HG02852 (cell line): Measurements from ENCODE around the gene FAIM2.

Source experiments
- ATAC-seq: cut with Tn5 transposase; IDR thresholded peaks from one replicate; pipeline ENCODE4 v1.9.1; 2021; ENCODE audit warnings: mild to moderate bottlenecking, moderate library complexity; ENCODE audit not compliant: unreplicated experiment

FAIM2 gene

GRCh38 chr12:49941556-49942511 lies 38.1 kb upstream of the FAIM2 start:
- no peak for ATAC-seq

- no peak for ATAC-seq
These were observed 36.0 kb upstream of the FAIM2 start for GRCh38 chr12:49939707-49940106.

GRCh38 chr12:49939307-49939706 lies 35.6 kb upstream of the FAIM2 start:
- no peak for ATAC-seq

GRCh38 chr12:49937639-49938300 lies 34.1 kb upstream of the FAIM2 start:
- no peak for ATAC-seq

- ATAC-seq = no peak
These were observed 33.2 kb upstream of the FAIM2 start for GRCh38 chr12:49936925-49937324.

- no peak for ATAC-seq
These were observed 30.8 kb upstream of the FAIM2 start for GRCh38 chr12:49934505-49934904.

GRCh38 chr12:49933796-49934195 lies 30.1 kb upstream of the FAIM2 start:
- ATAC-seq = no peak

GRCh38 chr12:49932533-49933130 lies 28.9 kb upstream of the FAIM2 start:
- no peak for ATAC-seq

- ATAC-seq = no peak
These were observed 28.3 kb upstream of the FAIM2 start for GRCh38 chr12:49932023-49932422.

- no peak for ATAC-seq
These were observed 27.0 kb upstream of the FAIM2 start for GRCh38 chr12:49930515-49931288.

GRCh38 chr12:49929581-49929980 lies 25.9 kb upstream of the FAIM2 start:
- no peak for ATAC-seq

- no peak for ATAC-seq
These were observed 24.8 kb upstream of the FAIM2 start for GRCh38 chr12:49928471-49928870.

GRCh38 chr12:49925433-49926204 lies 21.9 kb upstream of the FAIM2 start:
- ATAC-seq = no peak

GRCh38 chr12:49924628-49925246 lies 21.0 kb upstream of the FAIM2 start:
- ATAC-seq = no peak

GRCh38 chr12:49923880-49924556 lies 20.3 kb upstream of the FAIM2 start:
- ATAC-seq = no peak

GRCh38 chr12:49923035-49923644 lies 19.4 kb upstream of the FAIM2 start:
- ATAC-seq = no peak

- ATAC-seq = no peak
These were observed 18.8 kb upstream of the FAIM2 start for GRCh38 chr12:49922349-49923034.

- no peak for ATAC-seq
These were observed 18.2 kb upstream of the FAIM2 start for GRCh38 chr12:49921936-49922335.
